ENCODE measurements around the gene HIPK1. TPM values are rescaled to one million over a fixed set of nuclear protein-coding genes. Genes with fewer than 3 reads are reported as not detected.

Gene HIPK1
- total RNA-seq, 1 experiment from 2014 or later, result 40.1 TPM

GRCh38 chr1:113946678-113947387 lies 17.7 kb downstream of the HIPK1 start:
- POLR2A ChIA-PET, result no interaction called here

More at GRCh38 chr1:113946678-113947387, 17.7 kb downstream of the HIPK1 start:
- Histone ChIP-seq H3K4me2 (ENCODE audit: low read length) (no peak overlapping the region), H4K20me1 (ENCODE audit: insufficient read depth) (no peaks in the 10 kb centered on the region), H3K9me3 (ENCODE audit: control insufficient read depth in 1 of 2, insufficient read depth in 1 of 2, low read depth in 1 of 2, low read length in 2 of 2) (no peaks in the 10 kb centered on the region), H2AFZ (ENCODE audit: low read depth, low read length, poor library complexity, severe bottlenecking) (no peak overlapping the region), H3K79me2 (ENCODE audit: insufficient read depth, low read length) (peaks cover 67% of the 10 kb centered on the region), H3K4me1 (ENCODE audit: control insufficient read depth in 1 of 2, insufficient read depth in 2 of 2, low read length in 2 of 2) (peaks cover 2 to 3% of the 10 kb centered on the region in 2 experiments; a peak in 1 of 4 replicates), H3K27ac (ENCODE audit: low read depth, low read length) (no peak overlapping the region), H3K4me3 (replicated peaks in 1 of 2; ENCODE audit: low read depth in 1 of 2, low read length in 2 of 2) (no peak overlapping the region), H3K9ac (ENCODE audit: low read length) (no peak overlapping the region), H3K27me3 (ENCODE audit: insufficient read depth, low read length) (no peaks in the 10 kb centered on the region), H3K36me3 (ENCODE audit: control insufficient read depth in 1 of 2, insufficient read depth in 2 of 2, low read length in 2 of 2) (peaks cover 3% of the 10 kb centered on the region in 2 experiments; a peak in 2 of 4 replicates), H3K9me2 (ENCODE audit: insufficient read depth) (no peaks in the 10 kb centered on the region)
- TF ChIP-seq YY1 (IDR thresholded peaks at IDR 0.05; ENCODE audit: extremely low read depth, insufficient replicate concordance, low read depth, low read length) (no peak), SIN3A (IDR thresholded peaks at IDR 0.05; ENCODE audit: low read depth) (no peak), JUND (IDR thresholded peaks at IDR 0.05) (no peak), CTCF (IDR thresholded peaks at IDR 0.05 in 2 of 3, conservative IDR thresholded peaks at IDR 0.05 in 1 of 3; ENCODE audit: borderline replicate concordance in 1 of 3, insufficient read depth in 1 of 3, low read depth in 2 of 3, low read length in 2 of 3) (no peak), RAD21 (IDR thresholded peaks at IDR 0.05; ENCODE audit: low read depth) (no peak), EZH2 (IDR thresholded peaks at IDR 0.05) (no peak), ZBTB33 (IDR thresholded peaks at IDR 0.05; ENCODE audit: extremely low read depth, insufficient replicate concordance, low read length) (no peak), ATF3 (IDR thresholded peaks at IDR 0.05) (no peak), SRF (IDR thresholded peaks at IDR 0.05; ENCODE audit: low read depth) (no peak), REST (IDR thresholded peaks at IDR 0.05; ENCODE audit: low read depth) (no peak), MAX (IDR thresholded peaks at IDR 0.05) (no peak)
- ChIA-PET RAD21 (ENCODE audit: low non-redundant PET in 1 of 2, low total read pairs in 2 of 2, uncharacterized antibody in 2 of 2, unreplicated experiment in 2 of 2) (no interaction called here), CTCF (interaction anchor here (0.9 to 1.3 kb wide), 2 partner anchors 16 to 32 kb away, joined by 3 read pairs; no protein-coding TSS in a partner anchor)
- no peak for DNase-seq (ENCODE audit: low read depth, low spot score)
- no peak for ATAC-seq
- BruUV-seq (replicated peaks), result no TSS peak
- intact Hi-C loops (cut with micrococcal nuclease), result no loop called here
